AG09309 (cell line): ENCODE data around the gene MRPS35.
"Not testable (repeated sequence)": the region's sequence is repeated elsewhere in the genome, so short reads cannot be mapped to it uniquely, and the experiment has no call there.

ENCODE experiments used
- DNase-seq: peaks from one replicate; pipeline ENCODE4 v3.0.0-alpha.2; 2010; ENCODE audit warnings: low read depth
- H3K4me3 ChIP-seq: 2 replicates; pipeline ENCODE4 v1.5.1; 2011; ENCODE audit warnings: mild to moderate bottlenecking, low read depth, low read length, moderate library complexity; ENCODE audit not compliant: control insufficient read depth
- TF ChIP-seq, protein P1 (sequence below): IDR thresholded peaks from 2 replicates; pipeline ENCODE4 v1.5.1; 2011; ENCODE audit warnings: mild to moderate bottlenecking, low read depth, low read length, inconsistent platforms; ENCODE audit not compliant: insufficient read depth, control insufficient read depth; ENCODE audit errors: missing control alignments

Gene MRPS35

DNA sequence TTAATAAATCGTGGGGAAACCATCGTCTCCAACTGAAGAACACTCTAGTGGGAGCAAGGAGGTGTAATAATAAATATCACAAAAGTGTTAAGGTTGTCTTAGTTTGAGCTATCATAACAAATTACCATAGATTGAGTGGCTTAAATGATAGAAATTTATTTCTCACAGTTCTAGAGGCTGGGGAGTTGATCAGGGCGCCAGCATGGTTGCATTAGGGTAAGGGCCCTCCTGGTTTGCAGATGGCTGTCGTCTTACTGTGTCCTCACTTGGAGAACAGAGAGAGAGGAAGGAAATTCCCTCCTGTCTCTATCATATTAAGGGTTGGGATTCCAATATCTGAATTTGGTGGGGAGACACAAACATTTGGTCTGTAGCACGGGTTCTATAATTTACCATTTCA is 33.0 kb downstream of the MRPS35 start:
- TF ChIP-seq, protein P1, sequence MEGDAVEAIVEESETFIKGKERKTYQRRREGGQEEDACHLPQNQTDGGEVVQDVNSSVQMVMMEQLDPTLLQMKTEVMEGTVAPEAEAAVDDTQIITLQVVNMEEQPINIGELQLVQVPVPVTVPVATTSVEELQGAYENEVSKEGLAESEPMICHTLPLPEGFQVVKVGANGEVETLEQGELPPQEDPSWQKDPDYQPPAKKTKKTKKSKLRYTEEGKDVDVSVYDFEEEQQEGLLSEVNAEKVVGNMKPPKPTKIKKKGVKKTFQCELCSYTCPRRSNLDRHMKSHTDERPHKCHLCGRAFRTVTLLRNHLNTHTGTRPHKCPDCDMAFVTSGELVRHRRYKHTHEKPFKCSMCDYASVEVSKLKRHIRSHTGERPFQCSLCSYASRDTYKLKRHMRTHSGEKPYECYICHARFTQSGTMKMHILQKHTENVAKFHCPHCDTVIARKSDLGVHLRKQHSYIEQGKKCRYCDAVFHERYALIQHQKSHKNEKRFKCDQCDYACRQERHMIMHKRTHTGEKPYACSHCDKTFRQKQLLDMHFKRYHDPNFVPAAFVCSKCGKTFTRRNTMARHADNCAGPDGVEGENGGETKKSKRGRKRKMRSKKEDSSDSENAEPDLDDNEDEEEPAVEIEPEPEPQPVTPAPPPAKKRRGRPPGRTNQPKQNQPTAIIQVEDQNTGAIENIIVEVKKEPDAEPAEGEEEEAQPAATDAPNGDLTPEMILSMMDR = no peak
- DNase-seq = no peak
- H3K4me3 ChIP-seq = no peak overlapping the region

DNA sequence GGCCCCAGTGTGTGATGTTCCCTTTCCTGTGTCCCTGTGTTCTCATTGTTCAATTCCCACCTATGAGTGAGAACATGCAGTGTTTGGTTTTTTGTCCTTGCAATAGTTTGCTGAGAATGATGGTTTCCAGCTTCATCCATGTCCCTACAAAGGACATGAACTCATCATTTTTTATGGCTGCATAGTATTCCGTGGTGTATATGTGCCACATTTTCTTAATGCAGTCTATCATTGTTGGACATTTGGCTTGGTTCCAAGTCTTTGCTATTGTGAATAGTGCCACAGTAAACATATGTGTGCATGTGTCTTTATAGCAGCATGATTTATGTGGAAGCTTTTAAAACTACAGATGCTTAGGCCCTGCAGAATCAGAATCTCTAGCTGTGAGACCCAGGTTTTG is 35.1 kb downstream of the MRPS35 start:
- not testable (repeated sequence) for H3K4me3 ChIP-seq, DNase-seq

DNA sequence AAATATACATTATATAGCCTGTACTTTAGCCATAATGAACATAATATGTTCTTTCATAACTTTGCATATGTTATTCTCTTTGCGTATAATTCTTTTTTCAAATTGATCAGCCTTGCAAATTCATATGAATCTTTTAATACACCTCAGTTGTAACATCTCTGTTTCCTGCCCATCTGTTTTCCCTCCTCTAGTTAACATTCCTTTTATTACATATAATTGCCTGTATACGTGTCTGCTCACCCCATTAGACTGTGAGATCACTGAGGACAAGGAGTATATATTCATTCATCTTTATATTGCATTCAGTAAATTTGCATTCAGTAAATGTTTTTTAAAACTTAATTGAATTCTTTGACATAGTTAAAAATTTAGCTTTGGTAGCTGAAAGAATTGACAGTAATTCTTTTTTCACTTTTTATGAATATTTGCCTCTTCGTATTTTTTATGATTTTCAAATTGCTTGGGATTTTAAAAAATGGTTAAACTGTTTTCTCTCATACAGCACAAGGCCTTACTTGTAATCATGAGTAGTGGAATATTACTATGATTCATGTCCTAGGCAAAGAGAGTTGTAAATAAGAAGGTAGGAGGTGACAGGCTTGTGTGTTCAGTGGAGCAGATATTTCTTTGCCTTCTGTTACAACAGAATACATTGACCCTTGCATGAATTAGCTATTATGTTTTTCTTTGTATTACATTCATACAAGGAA is 36.6 kb downstream of the MRPS35 start:
- DNase-seq = no peak
- no peak overlapping the region for H3K4me3 ChIP-seq
- TF ChIP-seq, protein P1 = no peak

DNA sequence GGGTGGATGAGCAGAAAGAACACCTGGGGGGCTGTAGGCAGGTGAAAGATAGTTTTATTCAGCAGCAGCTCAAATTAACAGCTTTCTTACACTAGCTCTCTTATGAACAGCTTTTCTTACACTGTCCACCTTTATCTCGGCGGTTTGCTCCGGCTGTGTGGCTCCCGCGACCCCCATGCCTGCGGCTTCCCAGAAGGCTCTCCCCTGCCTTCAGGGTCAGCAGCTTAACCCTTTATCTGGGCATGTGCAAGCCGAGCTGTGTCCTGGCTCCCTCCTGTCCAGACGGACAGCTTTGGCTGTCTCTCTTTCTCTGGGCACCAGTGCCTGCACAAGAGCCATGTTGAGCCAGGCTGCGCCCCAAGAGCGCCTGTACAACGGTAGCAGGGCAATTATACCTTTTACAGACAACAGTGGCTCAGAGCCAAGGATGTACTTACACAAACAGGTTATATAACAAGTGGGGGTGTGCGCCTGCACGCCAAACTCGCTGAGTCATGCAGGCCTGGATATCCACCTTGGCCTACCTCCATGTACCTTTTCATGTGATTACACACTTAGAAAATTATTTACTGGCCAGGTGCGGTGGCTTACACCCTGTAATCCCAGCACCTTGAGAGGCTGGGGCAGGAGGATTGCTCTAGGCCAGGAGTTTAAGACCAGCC is 40.9 kb downstream of the MRPS35 start:
- TF ChIP-seq, protein P1 = no peak
- no peak overlapping the region for H3K4me3 ChIP-seq
- DNase-seq = no peak

DNA sequence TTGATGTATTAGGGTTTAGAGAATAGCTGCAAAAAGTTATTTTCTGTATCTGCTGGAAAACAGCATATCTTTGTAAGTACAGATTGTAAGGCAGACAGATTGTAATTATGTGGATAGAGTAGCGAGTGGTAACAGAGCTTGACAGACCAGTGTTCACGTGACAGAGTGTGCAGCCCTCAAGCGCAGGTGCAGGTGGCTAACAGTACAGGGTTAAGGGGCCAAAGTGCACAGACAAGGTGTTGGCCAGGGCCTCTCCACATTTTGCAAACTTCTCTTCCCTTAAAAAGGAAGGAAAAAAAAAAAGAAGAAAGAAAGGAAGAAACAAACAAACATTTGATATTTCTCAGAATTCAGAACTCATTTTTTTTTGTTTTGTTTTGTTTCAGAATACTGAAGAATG is 44.2 kb downstream of the MRPS35 start:
- no peak overlapping the region for H3K4me3 ChIP-seq
- DNase-seq = no peak
- TF ChIP-seq, protein P1 = no peak

DNA sequence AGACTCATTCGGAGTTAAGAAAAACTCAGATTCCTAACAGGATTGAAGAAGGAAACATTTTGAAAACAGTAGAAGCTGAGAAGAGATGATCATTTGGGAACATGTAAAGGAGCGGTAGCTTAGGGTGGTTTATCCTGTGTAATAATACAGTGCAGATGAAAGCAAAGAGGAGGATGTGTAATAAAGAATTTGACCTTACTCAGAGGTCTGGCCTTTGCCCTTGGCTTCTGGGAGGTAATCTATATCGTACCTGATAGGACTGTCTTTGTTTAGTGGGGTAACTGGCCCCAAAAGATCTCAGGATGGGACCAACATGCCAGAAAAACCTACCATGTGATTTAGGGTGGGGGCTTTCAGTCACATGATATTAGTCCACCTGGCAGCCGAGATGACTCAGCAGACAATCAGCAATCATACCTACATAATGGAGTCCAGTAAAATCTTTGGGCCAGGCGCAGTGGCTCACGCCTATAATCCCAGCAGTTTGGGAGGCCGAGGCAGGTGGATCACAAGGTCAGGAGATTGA is 46.1 kb downstream of the MRPS35 start:
- no peak overlapping the region for H3K4me3 ChIP-seq
- no peak for DNase-seq
- TF ChIP-seq, protein P1 = no peak

DNA sequence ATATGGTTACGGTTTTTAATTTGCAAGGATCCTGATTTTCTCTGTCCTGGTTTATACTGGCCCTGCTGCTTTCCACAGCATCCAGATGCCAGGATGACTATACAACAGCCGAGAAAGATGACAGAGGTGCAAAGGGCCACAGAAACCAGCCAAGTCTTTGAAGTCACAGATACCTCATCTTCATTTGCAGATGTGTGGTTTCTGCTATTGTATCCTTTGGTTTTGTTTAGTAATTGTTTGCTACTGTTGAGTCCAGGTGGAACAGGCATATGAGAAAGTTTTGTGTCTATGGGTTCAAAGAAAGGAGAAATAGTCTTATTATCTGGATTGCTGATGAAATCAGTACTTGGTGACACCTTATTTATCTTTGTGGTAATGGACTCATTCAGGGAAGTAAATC is 52.1 kb downstream of the MRPS35 start:
- TF ChIP-seq, protein P1 = no peak
- no peak overlapping the region for H3K4me3 ChIP-seq

More for the DNA sequence above, 52.1 kb downstream of the MRPS35 start:
- DNase-seq = no peak
